HG03045 (cell line): Measurements from ENCODE around the gene GDPD3.
"Not testable (repeated sequence)": the region's sequence is repeated elsewhere in the genome, so short reads cannot be mapped to it uniquely, and the experiment has no call there.

Experiments
- ATAC-seq: cut with Tn5 transposase; IDR thresholded peaks from one replicate; pipeline ENCODE4 v1.9.1; 2021; ENCODE audit warnings: mild to moderate bottlenecking, moderate library complexity; ENCODE audit not compliant: unreplicated experiment

The GDPD3 gene

GRCh38 chr16:30113031-30113710 lies at the start of gene GDPD3:
TSS of gene GDPD3 (minus strand) at chr16:30113537. CDS start at chr16:30113478, 59 bp downstream.
- ATAC-seq: no peak

GRCh38 chr16:30157214-30157613 lies 43.9 kb upstream of the GDPD3 start:
- ATAC-seq: no peak

GRCh38 chr16:30155188-30155587 lies 41.9 kb upstream of the GDPD3 start:
- ATAC-seq: no peak

- ATAC-seq: no peak
These were observed 39.2 kb upstream of the GDPD3 start for GRCh38 chr16:30152517-30152916.

GRCh38 chr16:30151091-30151490 lies 37.8 kb upstream of the GDPD3 start:
- ATAC-seq: no peak

- ATAC-seq: no peak
These were observed 36.1 kb upstream of the GDPD3 start for GRCh38 chr16:30149250-30149930.

- ATAC-seq: no peak
These were observed 34.6 kb upstream of the GDPD3 start for GRCh38 chr16:30147843-30148510.

- ATAC-seq: no peak
These were observed 32.3 kb upstream of the GDPD3 start for GRCh38 chr16:30145657-30146056.

- ATAC-seq: no peak
These were observed 31.6 kb upstream of the GDPD3 start for GRCh38 chr16:30144917-30145316.

- ATAC-seq: no peak
These were observed 30.7 kb upstream of the GDPD3 start for GRCh38 chr16:30144017-30144416.

GRCh38 chr16:30143347-30143702 lies 30.0 kb upstream of the GDPD3 start:
- no peak for ATAC-seq

- no peak for ATAC-seq
These were observed 29.5 kb upstream of the GDPD3 start for GRCh38 chr16:30142672-30143346.

- no peak for ATAC-seq
These were observed 28.4 kb upstream of the GDPD3 start for GRCh38 chr16:30141750-30142149.

GRCh38 chr16:30139583-30140481 lies 26.5 kb upstream of the GDPD3 start:
- no peak for ATAC-seq

GRCh38 chr16:30137897-30138296 lies 24.6 kb upstream of the GDPD3 start:
- no peak for ATAC-seq

- ATAC-seq: no peak
These were observed 23.8 kb upstream of the GDPD3 start for GRCh38 chr16:30136971-30137605.

GRCh38 chr16:30132591-30132990 lies 19.3 kb upstream of the GDPD3 start:
- no peak for ATAC-seq

GRCh38 chr16:30131869-30132475 lies 18.6 kb upstream of the GDPD3 start:
- no peak for ATAC-seq

GRCh38 chr16:30127993-30128392 lies 14.7 kb upstream of the GDPD3 start:
- ATAC-seq: no peak

GRCh38 chr16:30125690-30126089 lies 12.4 kb upstream of the GDPD3 start:
- not testable (repeated sequence) for ATAC-seq
